Uterus (tissue), 2 donors: ENCODE results near the gene RCAN1.

Experiments used
- POLR2A ChIP-seq, 2 donors: fragments of 450-650 bp; IDR thresholded peaks; one replicate each; pipeline ENCODE4 v1.6.1; 2016; ENCODE audit warnings: antibody characterized with exemption in 2 of 2, mild to moderate bottlenecking in 1 of 2, moderate library complexity in 1 of 2
- TF ChIP-seq, protein P1 (sequence below), 4 experiments: fragments of 200-600 bp in 2 of 4; fragments of 450-650 bp in 2 of 4; sonication (generic) in 2 of 4; IDR thresholded peaks; one replicate each; pipeline ENCODE4 v1.5.1; 2016 to 2019; ENCODE audit warnings: antibody characterized with exemption in 4 of 4, mild to moderate bottlenecking in 2 of 4, moderate library complexity in 1 of 4

DNA sequence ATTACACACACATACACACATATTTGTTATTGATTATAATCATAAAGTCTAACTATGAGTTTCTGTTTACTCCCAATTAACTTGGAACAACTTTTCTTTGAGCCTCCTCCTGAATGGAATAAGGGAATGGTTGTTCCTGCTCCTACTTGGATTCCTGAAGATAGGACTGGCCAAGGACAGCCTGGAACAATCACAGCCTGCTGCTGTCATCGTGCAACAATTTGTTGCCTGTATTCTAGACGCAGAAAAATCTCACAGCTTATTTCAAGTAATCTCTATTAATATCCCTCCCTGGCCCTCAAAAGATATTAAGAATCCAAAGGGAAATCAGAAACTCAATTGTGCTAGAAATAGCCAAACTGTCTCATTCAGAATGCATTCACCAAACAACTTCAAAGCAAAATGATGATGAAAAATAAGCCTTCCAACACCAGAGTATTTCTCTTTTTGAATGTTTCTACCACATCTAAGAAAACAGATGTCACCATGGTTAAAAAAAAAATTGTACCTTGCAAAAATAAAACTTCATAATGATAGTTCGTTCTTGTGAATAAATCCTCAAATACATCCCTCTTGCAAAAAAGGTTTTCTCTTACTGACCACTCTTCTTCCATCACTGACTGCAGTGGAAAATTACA lies 30.9 kb downstream of the RCAN1 start:
- TF ChIP-seq, protein P1, sequence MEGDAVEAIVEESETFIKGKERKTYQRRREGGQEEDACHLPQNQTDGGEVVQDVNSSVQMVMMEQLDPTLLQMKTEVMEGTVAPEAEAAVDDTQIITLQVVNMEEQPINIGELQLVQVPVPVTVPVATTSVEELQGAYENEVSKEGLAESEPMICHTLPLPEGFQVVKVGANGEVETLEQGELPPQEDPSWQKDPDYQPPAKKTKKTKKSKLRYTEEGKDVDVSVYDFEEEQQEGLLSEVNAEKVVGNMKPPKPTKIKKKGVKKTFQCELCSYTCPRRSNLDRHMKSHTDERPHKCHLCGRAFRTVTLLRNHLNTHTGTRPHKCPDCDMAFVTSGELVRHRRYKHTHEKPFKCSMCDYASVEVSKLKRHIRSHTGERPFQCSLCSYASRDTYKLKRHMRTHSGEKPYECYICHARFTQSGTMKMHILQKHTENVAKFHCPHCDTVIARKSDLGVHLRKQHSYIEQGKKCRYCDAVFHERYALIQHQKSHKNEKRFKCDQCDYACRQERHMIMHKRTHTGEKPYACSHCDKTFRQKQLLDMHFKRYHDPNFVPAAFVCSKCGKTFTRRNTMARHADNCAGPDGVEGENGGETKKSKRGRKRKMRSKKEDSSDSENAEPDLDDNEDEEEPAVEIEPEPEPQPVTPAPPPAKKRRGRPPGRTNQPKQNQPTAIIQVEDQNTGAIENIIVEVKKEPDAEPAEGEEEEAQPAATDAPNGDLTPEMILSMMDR (IDR thresholded peaks at IDR 0.05), result no peak
- no peak for TF ChIP-seq POLR2A (IDR thresholded peaks at IDR 0.05)
